Activated naive CD4-positive, alpha-beta T cell (primary cell): ENCODE results near the gene BMI1.

Experiments
- DNase-seq, 4 experiments: peaks; one replicate each; lab custom pipeline; 2025; lab: John Stamatoyannopoulos, UW

Gene BMI1

GRCh38 chr10:22319980-22320558 lies 830 bp upstream of the BMI1 start:
- DNase-seq = no peak

GRCh38 chr10:22321156-22321923 lies 441 bp downstream of the BMI1 start:
- DNase-seq = peak; percentile 50 to 66 (median 60)

- DNase-seq = peak in 1 of 4 experiments; percentile 27
Measured at GRCh38 chr10:22321924-22322640, 1.2 kb downstream of the BMI1 start.

- DNase-seq = no peak
Measured at GRCh38 chr10:22322641-22323160, 1.8 kb downstream of the BMI1 start.

- DNase-seq = no peak
Measured at GRCh38 chr10:22323538-22324305, 2.8 kb downstream of the BMI1 start.

- DNase-seq = no peak
Measured at GRCh38 chr10:22324413-22324812, 3.5 kb downstream of the BMI1 start.

GRCh38 chr10:22324893-22325271 lies 4.0 kb downstream of the BMI1 start:
- DNase-seq = no peak

- peak; percentile 6 to 67 (median 40) for DNase-seq
Measured at GRCh38 chr10:22325272-22326144, 4.6 kb downstream of the BMI1 start.

- no peak for DNase-seq
Measured at GRCh38 chr10:22326145-22326702, 5.3 kb downstream of the BMI1 start.

GRCh38 chr10:22329150-22329549 lies 8.3 kb downstream of the BMI1 start:
- no peak for DNase-seq

GRCh38 chr10:22332116-22332692 lies 11.3 kb downstream of the BMI1 start:
- DNase-seq = no peak

GRCh38 chr10:22333167-22333974 lies 12.5 kb downstream of the BMI1 start:
- no peak for DNase-seq

- no peak for DNase-seq
Measured at GRCh38 chr10:22333975-22334282, 13.0 kb downstream of the BMI1 start.

GRCh38 chr10:22334414-22335172 lies 13.7 kb downstream of the BMI1 start:
- DNase-seq = no peak

GRCh38 chr10:22335173-22335933 lies 14.5 kb downstream of the BMI1 start:
- peak; percentile 21 to 60 (median 40) for DNase-seq

GRCh38 chr10:22338185-22338900 lies 17.4 kb downstream of the BMI1 start:
- DNase-seq = no peak

GRCh38 chr10:22338931-22339330 lies 18.0 kb downstream of the BMI1 start:
- DNase-seq = no peak
